ENCODE results near the gene ZWILCH. TPM values are rescaled to one million over a fixed set of nuclear protein-coding genes. Genes with fewer than 3 reads are reported as not detected.

The ZWILCH gene
- total RNA-seq, 3 donors from 2014 or later: 32.5 to 35.0 (median 32.8) TPM

DNA sequence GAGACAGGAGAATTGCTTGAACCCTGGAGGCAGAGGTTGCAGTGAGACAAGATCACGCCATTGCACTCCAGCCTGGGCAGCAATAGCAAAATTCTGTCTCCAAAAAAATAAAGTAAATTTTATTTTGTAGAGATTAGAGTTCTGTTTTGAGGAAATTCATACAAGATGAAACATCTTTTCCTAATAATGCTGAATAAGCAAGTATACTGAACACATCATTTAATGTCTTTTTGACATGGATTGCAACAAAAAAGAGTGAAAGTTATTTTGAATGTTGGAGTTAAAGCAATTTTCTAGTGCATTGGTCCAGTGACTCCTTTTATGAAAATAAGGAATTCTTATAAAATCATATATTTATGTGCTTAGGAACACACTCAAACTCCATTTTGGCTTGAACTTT, 40.1 kb downstream of the ZWILCH start:
- no peaks in the 10 kb centered on the region for H3K9me3 Mint-ChIP-seq
- DNase-seq (no peak), ATAC-seq (no peak)
- H3K4me3 Mint-ChIP-seq: no peak overlapping the region
- H3K27me3 Mint-ChIP-seq (ENCODE audit: low read depth): no peaks in the 10 kb centered on the region
- peaks cover 21% of the 10 kb centered on the region for H3K36me3 Mint-ChIP-seq (ENCODE audit: insufficient read depth)
- H3K4me1 Mint-ChIP-seq (ENCODE audit: low read depth): no peaks in the 10 kb centered on the region

DNA sequence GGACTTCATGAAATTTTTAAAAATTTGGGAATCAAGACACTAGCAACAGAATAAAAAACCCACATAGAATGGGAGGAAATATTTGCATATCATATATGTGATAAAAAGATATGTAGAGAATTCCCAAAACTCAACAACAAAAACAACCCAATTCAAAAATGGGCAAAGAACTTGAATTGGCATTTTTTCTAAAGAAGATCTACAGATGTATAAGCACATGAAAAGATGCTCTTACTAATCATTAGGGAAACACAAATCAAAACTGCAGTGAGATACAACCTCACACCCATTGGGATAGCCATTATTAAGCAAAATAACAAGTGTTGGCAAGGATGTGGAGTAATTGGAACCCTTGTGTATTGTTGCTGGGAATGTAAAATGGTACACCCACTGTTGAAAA, 50.6 kb downstream of the ZWILCH start:
- no peaks in the 10 kb centered on the region for H3K27me3 Mint-ChIP-seq (ENCODE audit: low read depth)
- peaks cover 7% of the 10 kb centered on the region for H3K9me3 Mint-ChIP-seq
- H3K4me3 Mint-ChIP-seq: no peak overlapping the region
- DNase-seq: no peak
- no peak for ATAC-seq
- peaks cover 4% of the 10 kb centered on the region for H3K36me3 Mint-ChIP-seq (ENCODE audit: insufficient read depth)
- H3K4me1 Mint-ChIP-seq (ENCODE audit: low read depth): no peaks in the 10 kb centered on the region

DNA sequence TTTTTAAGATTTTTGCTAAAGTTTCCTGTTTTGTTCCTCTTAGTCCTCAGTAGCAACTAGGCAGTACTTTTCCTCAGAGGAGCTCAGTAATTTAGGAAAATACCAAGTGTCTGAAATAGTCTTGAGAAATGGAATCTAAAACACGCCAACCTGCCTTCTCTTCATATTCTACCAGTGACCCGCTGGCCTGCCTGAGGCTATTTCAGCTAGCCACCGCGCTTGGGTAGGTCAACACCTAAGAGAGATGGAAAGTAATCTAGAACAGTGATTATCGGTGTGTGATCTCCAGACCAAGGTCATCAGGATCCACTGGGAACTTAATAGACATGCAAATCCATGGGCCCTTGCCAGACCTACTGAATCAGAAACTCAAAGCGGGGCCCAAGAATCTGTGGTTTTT, 53.1 kb downstream of the ZWILCH start:
- no peaks in the 10 kb centered on the region for H3K36me3 Mint-ChIP-seq (ENCODE audit: insufficient read depth)
- no peaks in the 10 kb centered on the region for H3K27me3 Mint-ChIP-seq (ENCODE audit: low read depth)
- no peak for DNase-seq
- H3K4me3 Mint-ChIP-seq: no peak overlapping the region
- ATAC-seq: no peak
- H3K4me1 Mint-ChIP-seq (ENCODE audit: low read depth): no peaks in the 10 kb centered on the region
- peaks cover 7% of the 10 kb centered on the region for H3K9me3 Mint-ChIP-seq

DNA sequence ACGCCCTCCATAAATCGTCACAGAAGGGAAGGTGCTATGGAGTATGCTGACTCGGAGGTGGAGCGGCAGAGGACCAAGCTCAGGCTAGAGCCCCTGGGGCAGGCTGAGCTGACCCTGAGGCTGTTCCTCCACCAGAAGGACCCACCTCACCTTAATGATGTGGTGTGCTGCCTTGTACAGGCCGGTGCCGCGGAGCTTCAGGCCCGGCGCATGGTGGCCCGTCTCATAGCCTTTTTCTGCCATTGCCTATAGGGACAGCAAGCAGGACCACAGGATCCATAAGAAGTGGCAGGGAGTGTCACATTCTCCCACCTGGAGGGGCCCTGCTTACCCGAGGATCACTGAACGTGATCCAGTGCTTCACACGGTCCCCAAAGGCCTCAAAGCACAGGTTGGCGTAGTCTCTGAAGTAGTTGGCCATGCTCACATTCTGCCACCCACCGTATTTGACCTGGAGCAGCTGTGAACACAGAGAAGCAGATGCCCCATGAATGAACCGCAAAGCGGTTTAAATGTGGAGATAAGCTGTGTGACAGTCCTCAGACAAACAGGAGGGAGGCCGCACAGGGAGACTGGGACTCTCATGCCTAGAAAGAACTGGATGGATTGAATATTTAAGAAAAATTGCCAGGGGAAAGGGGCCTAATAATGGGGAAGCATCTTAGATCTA, 55.9 kb downstream of the ZWILCH start:
- Mint-ChIP-seq H3K4me1 (ENCODE audit: low read depth) (no peaks in the 10 kb centered on the region), H3K27me3 (ENCODE audit: low read depth) (no peaks in the 10 kb centered on the region), H3K4me3 (no peak overlapping the region), H3K9me3 (no peaks in the 10 kb centered on the region), H3K36me3 (ENCODE audit: insufficient read depth) (no peaks in the 10 kb centered on the region)
- DNase-seq (no peak), ATAC-seq (no peak)

DNA sequence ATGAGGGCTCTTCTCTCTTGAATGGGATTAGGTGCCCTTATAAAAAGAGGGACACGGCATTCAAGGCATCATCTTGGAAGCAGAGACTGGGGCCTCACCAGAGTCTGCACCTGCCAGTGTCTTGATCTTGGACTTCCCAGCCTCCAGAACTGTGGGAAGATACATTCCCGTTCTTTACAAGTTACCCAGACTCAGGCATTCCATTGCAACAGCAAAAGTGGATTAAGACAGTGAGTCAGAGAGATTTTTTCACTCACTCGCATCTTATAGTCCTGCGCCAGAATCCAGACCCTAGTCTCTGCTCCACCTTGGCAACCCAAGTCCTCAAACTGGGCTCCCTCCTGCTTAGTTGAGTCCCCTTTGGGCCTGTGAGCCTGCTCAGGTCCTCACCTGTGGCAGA, 58.0 kb downstream of the ZWILCH start:
- peaks cover 5% of the 10 kb centered on the region for H3K4me1 Mint-ChIP-seq (ENCODE audit: low read depth)
- H3K36me3 Mint-ChIP-seq (ENCODE audit: insufficient read depth): no peaks in the 10 kb centered on the region
- H3K27me3 Mint-ChIP-seq (ENCODE audit: low read depth): no peaks in the 10 kb centered on the region
- H3K9me3 Mint-ChIP-seq: no peaks in the 10 kb centered on the region
- DNase-seq (no peak), ATAC-seq (no peak)
- no peak overlapping the region for H3K4me3 Mint-ChIP-seq

DNA sequence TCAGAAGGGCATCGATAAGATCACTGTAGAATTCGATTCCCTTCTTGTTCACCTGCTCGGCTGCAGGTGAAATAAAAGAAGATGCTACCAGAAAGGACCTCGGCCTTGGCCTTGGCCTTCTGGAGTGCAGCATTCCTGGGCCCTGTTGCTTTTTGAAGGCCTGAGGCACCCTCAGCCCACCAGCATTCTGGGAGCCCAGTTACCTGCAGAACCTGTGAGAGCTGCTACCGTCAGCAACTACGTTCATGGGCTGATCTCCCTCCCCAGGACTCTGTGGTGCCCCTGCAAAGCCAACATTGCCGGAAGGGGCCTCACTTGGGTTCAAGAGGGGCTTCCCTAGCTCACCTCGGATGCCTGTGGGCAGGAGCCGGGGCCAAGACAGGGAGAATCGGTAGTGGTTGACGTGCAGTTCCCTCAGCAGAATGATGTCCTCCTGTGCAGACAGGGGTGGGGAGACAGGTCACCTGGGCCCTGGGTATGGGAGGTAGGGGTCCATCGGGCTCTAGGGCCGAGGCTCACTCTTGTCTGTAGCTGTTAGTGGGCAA, 58.5 kb downstream of the ZWILCH start:
- Mint-ChIP-seq H3K4me1 (ENCODE audit: low read depth) (peaks cover 5% of the 10 kb centered on the region), H3K9me3 (no peaks in the 10 kb centered on the region), H3K4me3 (no peak overlapping the region), H3K27me3 (ENCODE audit: low read depth) (no peaks in the 10 kb centered on the region), H3K36me3 (ENCODE audit: insufficient read depth) (no peaks in the 10 kb centered on the region)
- no peak for ATAC-seq
- no peak for DNase-seq

DNA sequence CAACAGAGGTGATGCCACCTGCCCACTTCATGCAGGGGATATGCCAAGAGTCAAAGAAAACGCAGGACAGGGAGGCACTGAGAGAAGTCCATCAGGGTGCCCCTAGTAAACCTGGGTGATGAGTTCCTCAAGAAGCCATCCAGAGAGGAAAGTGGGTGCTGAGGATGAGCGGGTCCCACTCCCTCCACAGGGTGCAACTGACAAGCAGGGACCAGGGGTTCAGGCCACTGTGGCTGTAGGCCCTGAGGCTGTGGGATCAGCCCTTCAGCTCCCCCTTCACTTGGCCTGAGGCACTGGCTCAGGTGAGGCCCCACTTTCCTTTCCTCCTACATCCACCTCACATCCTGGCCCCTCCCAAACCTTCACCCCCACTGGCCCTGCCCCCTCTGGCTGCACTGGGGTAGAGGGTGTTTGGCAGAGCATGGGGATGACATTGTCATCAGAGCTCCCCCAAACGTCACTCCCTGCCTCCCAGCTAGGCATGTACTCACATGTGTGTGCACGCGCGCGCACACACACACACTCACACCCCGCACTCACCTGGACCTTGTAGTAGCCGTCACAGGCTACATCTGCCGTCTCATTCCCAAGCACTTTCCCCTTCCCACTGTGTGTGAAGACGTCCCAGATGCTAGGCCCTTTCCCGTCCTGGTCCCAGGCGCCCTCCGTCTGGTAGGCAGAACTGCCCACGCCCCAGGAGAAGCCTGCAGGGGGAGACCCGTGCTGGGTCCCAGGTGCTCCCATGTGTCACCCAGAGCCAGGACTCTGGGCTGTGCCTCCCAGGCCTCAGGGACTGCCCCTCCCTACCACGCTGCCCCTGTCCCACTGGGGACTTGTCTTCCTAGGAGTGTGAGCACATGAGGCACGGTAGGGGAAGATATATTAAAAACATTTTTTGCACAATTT, 59.3 kb downstream of the ZWILCH start:
- Mint-ChIP-seq H3K9me3 (no peaks in the 10 kb centered on the region), H3K4me3 (no peak overlapping the region)
- ATAC-seq: no peak

DNA sequence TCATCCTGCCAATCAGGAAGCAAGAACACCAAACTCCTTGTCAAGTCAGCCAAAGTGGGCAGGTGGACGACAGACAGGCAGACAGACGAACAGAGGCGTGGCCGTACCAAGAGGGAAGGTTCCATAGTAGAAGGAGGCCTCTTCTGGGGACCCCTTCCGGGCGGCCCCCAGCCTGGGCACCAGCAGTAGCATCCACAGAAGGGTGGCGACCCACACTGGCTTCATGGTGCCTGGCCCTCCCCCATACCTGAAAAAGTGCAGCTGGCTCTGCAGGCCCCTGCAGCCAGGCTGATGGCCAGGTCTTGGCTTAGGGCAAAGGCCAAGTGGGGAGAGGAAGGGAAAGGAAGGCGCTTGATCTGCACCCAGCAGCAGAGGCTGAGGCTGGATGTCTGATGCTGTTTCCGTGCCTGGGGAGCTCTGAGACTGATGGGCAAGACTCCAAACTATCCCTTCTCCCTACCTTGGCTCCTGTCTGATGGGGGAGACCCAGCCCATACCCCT, 60.1 kb downstream of the ZWILCH start:
- no peak for ATAC-seq
- no peak for DNase-seq
- H3K27me3 Mint-ChIP-seq (ENCODE audit: low read depth): no peaks in the 10 kb centered on the region
- no peaks in the 10 kb centered on the region for H3K9me3 Mint-ChIP-seq
- no peak overlapping the region for H3K4me3 Mint-ChIP-seq
- no peaks in the 10 kb centered on the region for H3K36me3 Mint-ChIP-seq (ENCODE audit: insufficient read depth)
- peaks cover 5% of the 10 kb centered on the region for H3K4me1 Mint-ChIP-seq (ENCODE audit: low read depth)

More for the DNA sequence above, 59.3 kb downstream of the ZWILCH start:
- H3K4me1 Mint-ChIP-seq (ENCODE audit: low read depth): peaks cover 5% of the 10 kb centered on the region
- no peaks in the 10 kb centered on the region for H3K36me3 Mint-ChIP-seq (ENCODE audit: insufficient read depth)
- H3K27me3 Mint-ChIP-seq (ENCODE audit: low read depth): no peaks in the 10 kb centered on the region
- DNase-seq: no peak

DNA sequence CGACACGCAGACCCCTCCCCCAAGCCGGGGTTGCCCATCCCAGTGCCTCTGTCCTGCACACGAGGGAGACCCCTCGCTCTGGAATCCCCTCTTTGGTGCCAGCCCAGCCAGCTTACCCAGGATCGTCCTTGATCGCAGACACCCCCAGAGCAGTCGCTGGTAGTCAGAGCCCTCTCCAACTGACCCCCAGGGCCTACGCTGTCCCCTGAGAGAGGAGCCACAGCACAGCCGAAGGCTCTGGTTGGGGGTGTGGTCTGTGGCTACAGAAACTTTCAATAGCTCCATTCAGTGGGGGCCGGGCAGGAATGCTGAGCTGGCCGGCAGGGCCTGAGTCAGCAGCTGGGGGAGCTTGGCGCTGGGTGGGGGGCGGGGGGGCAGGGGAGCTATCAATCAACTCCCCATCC, 60.6 kb downstream of the ZWILCH start, which contains the start of gene LCTL:
LCTL (minus strand) TSS at position 258 of the 404 bp plus-strand sequence. CDS start 633 bp downstream, outside the sequence.
- no peak within 1 kb of the TSS for H3K4me3 Mint-ChIP-seq
- no peak for ATAC-seq
- H3K27me3 Mint-ChIP-seq (ENCODE audit: low read depth): no peaks in the 10 kb centered on the region
- H3K4me1 Mint-ChIP-seq (ENCODE audit: low read depth): peaks cover 5% of the 10 kb centered on the region
- H3K9me3 Mint-ChIP-seq: no peaks in the 10 kb centered on the region
- no peak for DNase-seq
- no peaks in the 10 kb centered on the region for H3K36me3 Mint-ChIP-seq (ENCODE audit: insufficient read depth)

DNA sequence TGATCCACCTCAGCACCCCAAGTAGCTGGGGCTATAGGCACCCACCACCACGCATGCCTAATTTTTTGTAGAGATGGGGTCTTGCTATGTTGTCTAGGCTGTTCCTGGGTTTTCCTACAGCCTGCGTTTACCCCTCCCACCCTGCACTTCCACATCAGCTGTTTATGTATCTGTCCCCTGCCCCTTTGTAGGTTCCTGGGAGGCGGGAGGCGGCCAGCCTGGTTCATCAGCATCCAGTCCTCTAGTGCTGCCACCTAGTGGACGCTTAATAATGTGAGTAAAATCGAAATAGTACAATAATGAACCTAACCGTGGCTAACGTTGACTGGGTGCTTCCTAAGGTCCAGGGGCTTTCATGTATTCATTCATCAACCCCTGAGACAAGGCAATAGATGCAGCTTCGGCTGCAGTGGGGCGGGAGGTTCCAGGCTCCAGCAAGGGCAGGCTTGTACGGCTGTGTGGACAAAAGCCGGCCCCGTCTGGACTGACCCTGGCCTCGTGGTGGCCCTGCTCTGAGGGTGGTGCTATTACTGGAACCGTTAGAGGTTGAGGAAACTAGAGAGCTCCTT, 61.9 kb downstream of the ZWILCH start:
- peak; percentile 40 for DNase-seq
- H3K4me1 Mint-ChIP-seq (ENCODE audit: low read depth): peaks cover 5% of the 10 kb centered on the region
- no peaks in the 10 kb centered on the region for H3K27me3 Mint-ChIP-seq (ENCODE audit: low read depth)
- no peaks in the 10 kb centered on the region for H3K9me3 Mint-ChIP-seq
- H3K36me3 Mint-ChIP-seq (ENCODE audit: insufficient read depth): no peaks in the 10 kb centered on the region
- peak; percentile 57 to 61 for ATAC-seq
- H3K4me3 Mint-ChIP-seq: no peak overlapping the region

DNA sequence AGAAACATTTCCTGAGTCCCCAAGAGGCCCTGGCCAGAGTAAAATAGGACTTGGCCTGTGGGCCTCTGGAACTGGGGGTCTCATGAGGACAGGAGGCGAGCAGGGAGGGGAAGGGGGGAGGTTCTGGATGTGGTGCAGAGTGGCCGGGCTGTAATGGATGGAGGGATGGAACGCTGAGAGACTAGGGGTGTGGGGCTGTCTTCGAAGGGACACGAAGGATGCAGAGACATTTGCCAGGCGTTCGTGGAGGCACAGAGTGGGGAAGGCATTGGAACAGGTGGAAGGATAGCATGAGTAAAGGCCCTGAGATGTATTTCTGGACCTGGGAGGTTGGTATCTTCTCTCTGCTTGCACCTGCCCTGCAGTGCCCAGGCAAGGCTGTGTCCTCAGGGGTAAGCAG, 62.8 kb downstream of the ZWILCH start:
- no peaks in the 10 kb centered on the region for H3K36me3 Mint-ChIP-seq (ENCODE audit: insufficient read depth)

DNA sequence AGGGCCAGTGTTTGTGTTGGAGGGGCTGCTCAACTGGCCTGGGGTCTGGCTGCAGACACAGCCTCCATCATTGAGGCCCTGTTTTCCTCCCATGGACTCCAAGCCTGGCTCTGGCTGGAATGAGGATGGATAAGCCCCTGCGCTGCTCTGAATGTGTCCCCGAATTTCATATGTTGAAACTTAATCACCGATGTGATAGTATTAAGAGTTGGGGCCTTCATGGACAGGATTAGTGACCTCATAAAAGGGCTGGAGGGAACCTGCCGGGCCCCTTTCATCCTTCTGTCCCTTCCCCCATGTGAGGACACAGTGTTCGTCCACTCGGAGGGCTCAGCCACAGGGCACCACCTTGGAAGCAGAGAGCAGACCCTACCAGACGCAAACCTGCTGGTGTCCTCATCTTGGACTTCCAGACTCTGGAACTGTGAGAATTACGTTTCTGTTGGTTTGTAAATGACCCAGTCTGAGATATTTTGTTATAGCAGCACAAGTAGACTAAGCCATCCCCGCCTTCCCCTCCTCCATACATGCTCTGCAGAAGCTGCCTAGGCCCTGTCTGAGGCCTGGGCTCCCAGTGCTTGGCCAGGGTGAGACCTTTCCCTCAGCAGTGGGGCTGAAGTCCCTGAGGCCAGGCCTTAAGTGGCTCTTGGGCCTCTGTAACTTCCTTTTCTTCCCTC, 64.5 kb downstream of the ZWILCH start:
- Mint-ChIP-seq H3K4me1 (ENCODE audit: low read depth) (peaks cover 5% of the 10 kb centered on the region), H3K9me3 (no peaks in the 10 kb centered on the region), H3K27me3 (ENCODE audit: low read depth) (no peaks in the 10 kb centered on the region), H3K4me3 (no peak overlapping the region), H3K36me3 (ENCODE audit: insufficient read depth) (no peaks in the 10 kb centered on the region)
- DNase-seq (no peak), ATAC-seq (no peak)

More for the DNA sequence above, 62.8 kb downstream of the ZWILCH start:
- Mint-ChIP-seq H3K4me3 (no peak overlapping the region), H3K27me3 (ENCODE audit: low read depth) (no peaks in the 10 kb centered on the region), H3K4me1 (ENCODE audit: low read depth) (peaks cover 5% of the 10 kb centered on the region), H3K9me3 (no peaks in the 10 kb centered on the region)
- DNase-seq (no peak), ATAC-seq (no peak)

DNA sequence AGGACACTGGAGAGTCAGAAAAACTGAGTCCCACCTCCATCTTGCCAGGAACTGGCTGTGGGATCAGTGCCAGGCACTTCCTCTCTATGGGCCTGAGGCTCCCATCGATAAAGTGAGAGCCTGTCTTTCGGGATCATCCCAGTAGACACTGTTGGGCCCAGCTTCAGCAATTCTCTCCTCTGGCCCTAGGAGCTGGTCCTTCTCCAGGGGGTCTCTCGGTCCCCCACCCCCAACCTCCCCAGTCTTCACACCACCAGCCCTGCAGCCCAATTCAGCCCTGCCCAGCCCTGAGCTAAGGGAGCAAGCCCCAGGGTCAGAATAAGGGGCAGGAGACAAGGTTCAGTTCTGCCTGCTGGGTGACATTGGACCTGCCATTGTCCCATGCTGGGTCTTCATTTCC, 65.2 kb downstream of the ZWILCH start:
- H3K4me3 Mint-ChIP-seq: no peak overlapping the region
- H3K36me3 Mint-ChIP-seq (ENCODE audit: insufficient read depth): no peaks in the 10 kb centered on the region
- H3K27me3 Mint-ChIP-seq (ENCODE audit: low read depth): no peaks in the 10 kb centered on the region

More for the DNA sequence above, 65.2 kb downstream of the ZWILCH start:
- DNase-seq (no peak), ATAC-seq (no peak)
- Mint-ChIP-seq H3K9me3 (no peaks in the 10 kb centered on the region), H3K4me1 (ENCODE audit: low read depth) (peaks cover 5% of the 10 kb centered on the region)

All from activated T-cell treated with anti-CD3 and anti-CD28 coated beads, Interleukin-2, amount 50 U/mL, for 4 hours (primary cell).